NB4 (cell line): Measurements from ENCODE around the gene SLC13A4.

Source experiments
- CTCF ChIP-seq: IDR thresholded peaks from one replicate; pipeline ENCODE4 v1.5.1; 2012; ENCODE audit warnings: low read depth, low read length
- POLR2A ChIP-seq: IDR thresholded peaks from 2 replicates; pipeline ENCODE4 v1.6.1; 2011; ENCODE audit warnings: mild to moderate bottlenecking; ENCODE audit not compliant: insufficient read length; ENCODE audit errors: extremely low read depth

GRCh38 chr7:135721198-135721820 is 6.7 kb downstream of the SLC13A4 start:
- TF ChIP-seq CTCF (no peak), POLR2A (no peak)
